Renal cortical epithelial cell (primary cell): ENCODE measurements around the gene KRT86. TPM values are rescaled to one million over a fixed set of nuclear protein-coding genes. Genes with fewer than 3 reads are reported as not detected.
"Not testable (repeated sequence)": the region's sequence is repeated elsewhere in the genome, so short reads cannot be mapped to it uniquely, and the experiment has no call there.

ENCODE experiments used
- DNase-seq: peaks from one replicate; pipeline ENCODE4 v3.0.0-alpha.2; 2011; ENCODE audit warnings: low read depth
- total RNA-seq: library from RNA; depleted of rRNA; stranded (reverse); fragments of >200 nt; gene quantifications from 2 replicates; pipeline ENCODE4 v1.2.3, GENCODE V29; 2014

The KRT86 gene
- total RNA-seq, 1 donor from 2014 or later: 0.05 TPM

DNA sequence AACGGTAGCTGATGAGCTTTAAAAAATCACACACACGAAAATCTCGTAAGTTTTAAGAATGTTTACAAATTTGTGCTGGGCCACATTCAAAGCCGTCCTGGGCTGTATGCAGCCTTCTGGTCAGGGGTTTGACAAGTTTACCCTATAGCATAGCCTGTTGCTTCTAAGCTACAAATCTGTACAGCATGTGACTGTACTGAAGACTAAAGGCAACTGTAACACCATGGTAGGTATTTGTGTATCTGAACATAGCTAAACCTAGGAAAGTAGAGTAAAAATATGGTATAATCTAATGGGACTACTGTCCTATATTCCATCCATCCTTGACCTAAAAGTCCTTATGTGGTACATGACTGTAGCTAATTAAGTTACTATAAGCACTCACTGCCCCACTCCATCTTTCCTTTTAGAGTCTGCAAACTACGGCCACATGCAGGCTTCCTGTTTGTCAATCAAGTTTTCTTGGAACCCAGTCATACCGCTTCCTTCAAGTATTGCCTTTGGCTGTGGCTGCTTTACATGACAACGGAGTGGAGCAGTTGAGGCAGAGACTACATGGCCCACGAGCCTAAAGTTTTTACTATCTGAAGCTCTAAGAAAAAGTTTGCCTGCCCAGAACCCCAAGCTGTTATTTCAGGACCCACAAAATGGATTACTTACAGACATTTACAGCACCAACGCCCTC, 22.9 kb upstream of the KRT86 start:
- no peak for DNase-seq

DNA sequence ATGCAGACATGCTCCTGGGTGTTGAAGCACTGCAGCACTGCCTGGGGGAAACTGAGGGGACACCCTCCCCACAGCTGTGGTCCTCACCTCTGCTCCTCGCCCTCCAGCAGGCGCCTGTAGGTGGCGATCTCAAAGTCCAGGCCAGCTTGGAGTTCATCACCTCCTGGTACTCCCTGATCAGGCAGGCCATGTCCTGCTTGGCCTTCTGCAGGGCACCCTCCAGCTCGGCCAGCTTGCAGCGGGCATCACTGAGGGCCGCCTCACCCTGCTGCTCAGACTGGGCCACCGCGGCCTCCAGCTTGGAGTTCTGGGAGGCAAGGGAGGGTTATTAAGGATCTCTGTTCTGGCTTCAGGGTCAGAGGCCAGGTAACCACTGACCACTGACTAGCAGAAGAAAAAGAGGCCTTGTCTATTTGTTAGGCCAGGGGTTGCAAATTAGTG, 22.2 kb upstream of the KRT86 start:
- peak; percentile 30 for DNase-seq

DNA sequence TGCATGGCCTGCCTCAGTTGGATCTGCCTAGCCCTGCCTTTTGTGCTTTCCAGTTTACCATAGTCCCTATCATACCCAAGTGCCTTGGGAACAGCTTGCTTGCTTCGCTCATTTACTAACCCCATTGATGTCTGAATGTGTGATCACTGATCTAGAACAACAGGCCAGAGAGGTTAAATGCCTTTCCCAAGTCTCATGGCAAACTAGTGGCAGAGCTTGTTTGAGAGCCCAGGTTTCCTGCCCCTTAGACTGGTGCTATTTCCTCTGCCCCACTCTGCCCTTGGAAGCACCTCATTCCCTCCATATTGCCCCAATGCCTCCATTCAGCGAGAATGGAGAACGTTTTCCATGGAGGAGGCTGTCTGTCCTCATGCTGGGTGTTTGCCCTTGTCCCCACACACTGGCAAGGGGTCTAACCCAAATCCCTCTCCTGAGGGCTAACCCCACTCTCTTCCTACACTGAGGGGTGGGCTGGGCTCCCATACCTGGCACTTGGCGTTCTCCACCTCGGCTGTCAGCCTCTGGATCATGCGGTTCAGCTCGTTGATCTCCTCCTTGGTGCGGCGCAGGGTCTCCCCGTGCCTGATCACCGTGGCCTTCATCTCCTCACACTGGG, 21.6 kb upstream of the KRT86 start:
- DNase-seq: peak; percentile 96

DNA sequence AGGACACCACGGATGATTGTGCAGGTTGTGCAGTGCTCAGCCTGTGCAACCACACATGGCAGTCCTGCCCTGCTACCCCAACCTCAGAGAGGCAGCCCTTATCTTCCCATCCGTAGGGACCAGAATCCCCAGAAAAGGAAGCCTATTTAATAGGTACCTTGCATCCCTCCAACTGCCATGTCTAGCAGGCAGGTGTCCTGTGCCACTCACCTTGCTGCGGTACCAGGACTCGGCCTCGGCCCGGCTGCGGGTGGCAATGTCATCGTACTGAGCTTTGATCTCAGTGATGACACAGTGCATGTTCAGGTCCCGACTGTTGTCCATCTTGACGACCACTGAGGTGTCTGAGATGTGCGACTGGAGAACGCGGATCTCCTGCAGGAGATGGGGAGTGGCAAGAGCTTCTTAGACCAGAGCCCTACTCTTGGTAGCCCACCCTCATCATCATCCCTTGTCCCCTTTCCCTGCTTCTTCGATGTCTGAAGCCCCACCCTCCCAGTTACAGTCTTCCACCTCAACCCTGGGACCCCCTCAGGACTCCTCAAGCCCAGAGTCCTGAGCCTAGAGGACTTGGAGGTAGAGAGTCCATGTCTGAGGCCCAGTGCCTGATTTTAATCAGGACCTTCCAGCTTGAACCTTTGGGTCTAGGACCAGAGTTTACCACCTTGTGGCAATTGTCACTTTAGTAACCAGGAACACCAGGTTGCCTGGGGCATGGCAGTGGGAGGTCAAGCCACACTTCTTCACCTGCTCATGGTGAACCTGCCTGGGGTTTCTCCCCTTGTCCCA, 20.9 kb upstream of the KRT86 start:
- no peak for DNase-seq

DNA sequence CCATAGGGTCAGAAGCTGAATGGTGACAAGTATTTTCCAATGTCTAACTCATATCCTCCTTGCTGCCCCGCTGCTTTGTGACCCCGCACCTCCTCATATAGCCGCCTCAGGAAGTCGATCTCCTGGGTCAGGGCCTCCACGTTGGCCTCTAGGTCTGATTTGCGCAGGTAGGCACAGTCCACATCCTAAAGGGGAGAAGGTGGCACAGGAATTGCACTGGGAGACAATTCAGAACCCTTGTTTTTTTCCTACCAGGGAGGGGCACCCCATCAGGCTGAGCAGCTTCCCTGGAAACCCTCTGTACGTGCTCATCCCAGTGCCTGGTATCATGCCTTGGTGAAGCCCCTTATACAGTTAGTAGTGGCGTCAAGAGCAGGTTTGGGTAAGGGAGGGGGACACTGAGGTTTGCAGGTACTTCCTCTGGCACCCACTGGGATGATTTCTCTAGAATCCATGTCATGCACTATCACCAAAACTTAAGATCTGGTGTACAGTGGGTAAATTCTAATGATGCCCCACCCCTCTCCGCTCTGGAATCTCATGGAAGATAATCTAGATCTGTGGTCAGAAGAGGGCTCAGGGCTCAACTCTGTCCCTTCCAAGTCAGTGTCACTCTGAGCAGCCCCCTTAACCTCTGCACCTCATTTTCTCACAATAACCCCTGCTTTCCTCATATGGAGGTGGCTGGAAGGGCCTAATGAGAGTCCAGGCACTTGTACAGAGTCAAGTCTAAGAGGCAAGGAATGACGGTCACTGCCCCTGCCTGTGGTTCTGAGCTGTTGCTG, 20.1 kb upstream of the KRT86 start:
- DNase-seq: no peak

DNA sequence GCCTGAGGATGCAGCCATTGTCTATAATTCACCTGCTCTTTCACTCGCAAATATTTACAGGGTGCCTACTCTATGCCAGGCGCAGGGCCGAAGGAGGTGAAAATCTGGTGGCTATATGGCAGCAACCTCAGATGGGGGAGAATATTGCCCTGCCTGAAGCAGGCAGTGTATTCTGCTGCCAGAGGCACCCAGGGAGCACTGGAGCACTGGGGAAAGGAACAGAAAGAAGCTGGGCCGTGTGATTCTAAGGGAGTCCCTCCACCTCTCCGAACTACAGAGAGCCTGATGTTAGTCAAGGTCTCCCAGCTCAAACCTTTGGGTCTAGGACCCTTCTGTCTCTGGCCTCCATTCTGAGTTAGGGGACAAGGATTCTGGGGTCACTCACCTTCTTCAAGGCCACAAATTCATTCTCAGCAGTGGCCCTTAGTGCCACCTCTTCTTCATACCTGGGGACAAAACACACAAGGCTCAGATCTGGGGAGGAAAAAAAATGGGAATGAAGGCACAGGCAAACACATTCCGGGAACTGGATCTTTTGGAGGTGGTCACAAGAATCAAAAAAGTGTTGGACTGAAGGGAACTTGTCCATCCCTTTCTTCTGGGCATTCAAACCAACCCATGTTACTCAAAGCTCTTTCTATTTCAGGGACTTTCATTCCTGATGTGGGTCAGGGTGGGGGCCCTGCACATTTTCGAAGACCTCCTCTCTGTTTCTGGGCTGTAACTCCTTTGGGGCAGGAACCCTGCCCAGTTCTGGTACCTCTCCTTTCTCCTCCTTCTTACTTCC, 19.3 kb upstream of the KRT86 start:
- DNase-seq: no peak

DNA sequence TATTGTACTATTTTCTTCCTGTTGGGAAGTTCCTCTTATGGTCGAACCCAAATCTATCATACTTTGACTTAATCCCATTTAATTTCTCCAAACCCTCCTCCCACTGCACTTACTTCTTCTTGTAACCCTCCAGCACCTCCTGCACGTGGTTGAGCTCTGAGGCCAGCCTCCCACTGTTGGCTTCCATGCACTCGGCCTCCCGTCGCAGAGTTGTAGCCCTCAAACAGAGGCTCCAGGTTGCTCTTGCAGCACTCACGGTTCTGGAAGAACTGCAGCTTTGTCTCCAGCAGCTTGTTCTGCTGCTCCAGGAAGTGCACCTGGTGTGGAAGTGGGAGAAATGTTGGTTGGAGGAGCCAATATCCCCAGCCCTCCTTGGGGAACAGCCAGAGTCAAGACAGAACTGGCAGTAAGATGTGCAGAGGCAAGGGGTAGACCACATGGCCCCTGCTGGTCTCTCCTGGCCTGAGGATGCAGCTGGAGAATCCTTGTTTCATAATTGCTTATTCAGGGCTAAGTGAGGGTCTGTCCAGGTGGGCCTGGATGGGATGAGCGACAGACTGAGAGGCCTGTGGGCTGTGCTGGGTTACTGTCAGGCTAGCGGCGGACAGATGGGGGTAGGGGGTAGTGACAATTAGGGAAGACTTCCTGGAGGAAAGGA, 18.4 kb upstream of the KRT86 start:
- no peak for DNase-seq

DNA sequence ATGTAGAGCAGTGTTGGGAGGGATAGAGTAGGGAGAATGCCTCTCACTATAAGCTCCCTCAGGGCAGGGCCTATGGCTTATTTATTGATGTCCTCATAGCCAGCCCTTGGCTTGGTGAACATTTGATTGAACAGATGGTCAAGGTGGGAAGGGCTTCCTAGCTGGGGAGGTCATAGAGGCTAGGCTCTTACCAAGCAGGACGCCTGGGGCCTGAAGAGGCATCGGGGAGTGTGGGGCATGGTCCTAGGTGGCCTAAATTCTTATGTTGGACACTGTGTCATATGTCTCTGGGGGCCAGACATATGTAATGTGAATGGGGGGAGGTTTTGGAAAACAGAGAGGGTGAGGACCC, 17.9 kb upstream of the KRT86 start:
- no peak for DNase-seq

DNA sequence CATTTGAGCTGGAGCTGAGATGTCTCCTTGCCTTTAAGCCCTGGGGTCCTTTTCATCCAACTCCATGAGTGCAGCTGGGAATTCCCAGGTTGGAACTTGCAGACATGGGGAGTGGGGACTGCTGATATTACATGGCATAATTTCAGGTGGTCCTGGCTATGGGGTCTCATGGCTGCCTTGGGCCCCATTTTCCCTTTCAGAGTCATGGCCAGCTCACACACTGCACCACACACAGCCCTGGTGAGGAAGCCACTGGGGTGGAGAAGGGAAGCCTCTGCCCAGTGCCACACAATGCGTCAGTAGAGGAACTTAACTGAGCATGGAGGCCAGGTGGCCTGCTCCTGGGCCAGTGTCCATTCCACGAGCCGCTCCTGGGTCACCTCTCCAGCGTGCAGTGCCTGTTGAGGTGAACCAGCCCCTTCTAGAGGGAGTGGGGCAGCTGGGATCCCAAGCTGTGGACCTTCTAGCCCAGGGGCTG, 17.3 kb upstream of the KRT86 start:
- DNase-seq: no peak

DNA sequence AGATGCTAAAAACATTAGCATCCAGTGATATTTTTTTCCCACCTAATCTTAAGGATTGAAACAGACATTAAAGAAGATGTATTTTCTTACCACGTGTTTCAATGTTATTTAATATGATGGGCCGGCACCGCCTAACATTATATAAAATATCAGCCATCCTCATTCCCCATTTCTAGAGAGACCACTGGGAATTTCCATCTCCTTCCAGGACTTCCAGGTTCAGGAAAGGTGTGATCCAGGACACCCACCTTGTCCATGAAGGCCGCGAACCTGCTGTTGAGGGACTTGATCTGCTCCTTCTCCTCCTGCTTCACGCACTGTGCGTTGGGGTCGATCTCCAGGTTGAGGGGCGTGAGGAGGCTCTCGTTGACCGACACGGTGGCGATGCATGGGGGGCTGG, 16.5 kb upstream of the KRT86 start:
- DNase-seq: not testable (repeated sequence)

DNA sequence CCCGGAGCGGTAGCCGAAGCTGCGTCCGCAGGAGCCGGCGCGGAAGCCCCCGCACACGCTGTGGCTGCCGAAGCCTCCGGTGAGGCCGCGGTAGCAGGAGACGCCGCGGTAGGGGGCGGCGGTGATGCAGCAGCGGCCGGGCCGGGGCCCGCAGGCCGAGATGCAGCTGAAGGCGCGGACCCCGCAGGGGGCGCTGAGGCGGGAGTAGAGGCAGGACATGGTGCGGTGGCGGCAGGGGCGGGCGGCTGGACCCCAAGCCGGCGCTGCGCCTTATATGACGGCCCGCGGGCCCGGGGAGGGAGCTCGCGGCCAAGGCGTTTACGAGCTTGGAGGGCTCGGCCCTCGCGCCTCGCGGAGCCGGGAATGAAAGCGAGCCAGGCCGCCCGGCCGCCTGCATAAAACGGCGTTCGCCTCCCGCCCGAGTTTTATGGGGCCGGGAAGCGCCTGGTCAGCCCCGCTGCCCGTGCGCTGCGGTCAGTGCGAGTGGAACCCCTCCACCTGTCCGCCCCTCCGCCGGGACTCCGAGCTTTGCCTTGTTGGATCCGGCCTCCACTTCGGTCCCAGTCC, 16.0 kb upstream of the KRT86 start:
- no peak for DNase-seq

DNA sequence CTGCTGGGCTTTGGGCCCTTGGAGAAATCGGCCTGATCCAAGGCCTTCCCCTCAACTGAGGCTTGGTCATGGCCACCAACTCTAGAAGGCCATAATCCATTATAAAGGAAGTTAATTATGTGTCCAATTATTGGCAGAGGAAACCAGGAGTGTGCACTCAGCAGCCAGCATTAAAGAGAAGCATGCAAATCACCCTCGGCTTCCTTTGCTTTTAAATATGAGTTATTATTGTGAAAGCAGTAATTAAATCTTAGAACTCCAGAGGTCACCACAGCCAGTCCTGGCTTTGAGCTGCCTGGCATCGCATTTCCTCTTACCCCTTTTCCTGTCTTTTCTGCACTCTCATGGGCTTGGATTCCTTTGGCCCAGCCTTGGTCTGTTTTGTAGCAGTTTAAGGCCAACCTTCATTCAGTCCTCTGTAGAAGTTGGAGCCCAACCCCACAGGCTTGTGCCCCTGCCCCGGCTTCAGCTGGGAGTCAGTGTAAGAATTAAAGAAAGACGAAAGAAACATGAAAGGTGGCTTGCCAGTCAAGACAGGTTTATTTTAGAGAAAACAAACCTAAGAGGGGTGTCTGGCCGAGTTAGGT, 14.7 kb upstream of the KRT86 start:
- no peak for DNase-seq

DNA sequence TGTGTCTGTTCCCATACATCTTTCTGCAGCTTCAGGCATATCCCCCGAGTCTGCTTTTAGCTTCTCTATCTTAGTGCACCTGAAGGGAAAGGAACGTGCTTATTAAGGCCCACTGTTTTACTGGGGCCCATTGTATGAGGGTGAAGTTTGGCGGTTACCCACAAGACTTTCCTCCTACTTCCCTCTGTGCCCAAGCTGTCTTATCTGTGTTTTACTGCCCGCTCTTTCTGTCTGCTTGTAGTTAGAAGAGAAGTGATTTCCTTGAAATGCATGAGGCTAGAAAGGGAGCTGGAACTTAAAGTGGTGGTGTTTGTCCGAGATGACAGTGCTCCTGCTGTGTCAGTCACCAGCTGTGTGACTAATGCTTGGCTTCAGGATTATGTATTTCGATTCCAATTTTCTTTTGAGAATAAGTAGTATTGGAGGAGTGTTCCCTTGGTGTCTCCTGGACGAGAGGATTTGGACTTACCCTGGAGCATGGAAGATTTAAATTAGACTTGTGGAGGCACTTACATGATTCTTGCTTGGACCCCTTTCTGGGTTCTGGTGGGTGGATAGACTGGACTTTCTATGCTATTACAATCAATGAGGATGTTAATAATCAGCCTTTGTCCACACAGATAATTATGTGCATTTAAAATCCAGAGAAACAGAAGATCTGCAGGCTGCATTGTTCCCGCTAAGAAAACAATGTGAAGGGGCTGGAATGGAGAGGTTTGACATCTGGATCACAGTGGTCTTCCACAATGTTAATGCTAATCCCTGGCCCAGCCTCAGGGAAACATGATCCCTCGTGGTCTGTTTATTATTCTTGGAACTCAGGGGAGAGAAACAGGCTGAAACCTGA, 13.9 kb upstream of the KRT86 start:
- peak; percentile 29 for DNase-seq

DNA sequence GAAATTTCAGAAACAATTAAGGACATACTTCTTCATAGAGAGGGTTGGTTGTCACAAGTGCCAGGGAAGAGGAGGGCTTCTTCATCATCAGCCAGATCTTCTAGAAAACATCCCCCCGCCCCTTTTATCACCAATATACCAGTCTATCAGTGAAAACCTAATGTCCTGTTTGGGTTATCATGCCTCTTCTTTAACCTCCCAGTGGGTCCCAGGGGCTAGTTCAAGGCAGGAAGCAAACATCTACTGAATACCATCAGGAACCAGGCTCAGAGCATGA, 13.3 kb upstream of the KRT86 start:
- DNase-seq: no peak

DNA sequence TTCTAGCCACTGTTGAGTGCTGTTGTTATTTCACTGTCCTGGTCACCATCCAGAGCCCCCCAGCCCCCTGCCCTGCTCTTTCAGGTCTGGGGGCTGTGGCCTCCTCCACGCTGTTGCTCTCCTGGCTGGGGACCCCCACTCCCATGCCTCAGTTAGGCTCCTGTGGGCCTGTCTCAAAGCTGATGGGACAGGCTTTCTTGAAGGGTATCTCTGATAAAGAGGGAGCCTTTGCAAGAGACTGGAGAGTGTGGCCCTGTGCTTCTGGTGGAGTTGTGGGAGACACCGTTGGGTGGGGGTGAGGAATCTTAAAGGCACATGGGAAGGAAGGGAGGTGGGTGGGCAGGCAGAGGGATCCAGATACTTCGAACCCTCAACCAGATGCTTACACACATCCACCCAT, 12.2 kb upstream of the KRT86 start:
- no peak for DNase-seq

DNA sequence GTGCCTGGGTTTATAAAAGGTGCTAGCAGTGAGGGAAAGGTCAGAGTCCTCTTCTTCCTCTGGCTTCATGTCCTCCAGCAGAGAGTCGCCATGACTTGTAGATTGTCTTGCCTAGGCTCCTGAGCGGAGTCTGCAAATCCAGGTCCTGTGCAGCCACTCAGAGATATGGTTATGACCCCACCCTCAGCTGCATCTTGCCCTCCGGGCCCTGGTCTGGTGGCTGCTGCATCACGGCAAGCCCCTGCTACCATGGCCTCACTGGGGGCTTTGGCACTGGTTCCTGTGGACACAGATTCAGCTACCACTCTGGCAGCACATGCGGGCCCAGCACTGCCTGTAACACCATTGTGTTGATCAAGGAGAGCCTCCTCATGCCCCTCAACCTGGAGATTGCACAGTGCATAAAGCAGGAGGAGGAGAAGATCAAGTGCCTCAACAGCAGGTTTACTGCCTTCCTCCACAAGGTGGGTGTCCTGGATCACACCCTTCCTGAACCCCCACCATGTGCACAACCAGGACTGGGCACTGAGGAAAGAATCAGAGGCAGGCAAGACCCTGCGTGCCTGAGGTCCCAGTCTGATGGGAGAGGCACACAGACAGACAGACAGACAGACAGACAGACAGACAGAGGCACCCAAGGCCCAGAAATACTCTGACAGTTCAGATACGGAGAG, 10.5 kb upstream of the KRT86 start:
- DNase-seq: no peak

DNA sequence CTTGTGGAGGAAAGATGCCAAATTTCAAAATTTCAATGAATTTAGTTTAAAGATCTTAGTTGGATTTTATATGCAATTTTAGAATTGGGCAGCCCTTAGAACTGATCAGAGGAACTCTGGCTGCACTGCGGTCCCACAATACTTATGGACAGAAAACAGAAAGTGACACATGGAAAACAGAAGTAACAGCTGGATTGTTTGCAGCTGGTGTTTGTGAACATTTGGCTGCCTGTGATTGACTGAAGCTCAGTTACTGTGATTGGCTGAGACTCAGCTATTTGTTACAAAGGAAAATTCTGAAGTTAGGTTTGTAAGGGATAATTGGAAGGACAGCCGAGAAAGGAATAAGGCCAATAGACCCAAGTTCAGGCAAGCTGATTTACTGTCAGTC, 10.0 kb upstream of the KRT86 start:
- DNase-seq: no peak

DNA sequence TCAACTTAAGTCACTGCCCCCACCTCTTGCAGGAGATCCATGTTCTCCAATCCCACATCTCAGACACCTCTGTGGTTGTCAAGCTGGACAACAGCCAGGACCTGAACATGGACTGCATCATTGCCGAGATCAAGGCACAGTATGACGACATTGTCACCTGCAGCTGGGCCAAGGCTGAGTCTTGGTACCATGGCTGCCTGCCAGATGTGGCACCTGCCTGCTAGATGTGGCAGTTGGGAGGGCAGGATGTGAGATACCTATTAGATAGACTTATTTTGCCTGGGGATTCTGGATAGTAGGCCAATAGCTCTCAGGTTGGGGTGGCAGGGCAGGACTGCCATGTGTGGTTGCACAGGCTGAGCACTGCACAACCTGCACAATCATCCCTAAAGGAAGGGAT, 7.9 kb upstream of the KRT86 start:
- DNase-seq: no peak

DNA sequence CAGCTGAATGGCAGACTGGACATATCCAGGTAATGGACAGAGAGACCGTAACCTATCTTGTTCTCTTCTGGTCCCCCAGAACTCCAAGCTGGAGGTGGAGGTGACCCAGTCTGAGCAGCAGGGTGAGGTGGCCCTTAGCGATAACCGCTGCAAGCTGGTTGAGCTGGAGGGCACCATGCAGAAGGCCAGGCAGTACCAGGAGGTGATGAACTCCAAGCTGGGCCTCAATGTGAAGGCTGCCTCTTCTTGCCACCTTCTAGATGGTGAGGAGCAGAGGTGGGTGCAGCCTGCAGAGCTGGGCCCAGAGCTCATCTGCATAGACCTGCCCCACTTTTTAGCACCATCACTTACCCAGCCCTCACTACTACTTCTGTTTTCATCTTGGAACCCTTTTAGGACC, 7.2 kb upstream of the KRT86 start:
- DNase-seq: no peak
